Mesothelial cell of epicardium (in vitro differentiated cells): ENCODE results near the gene TLCD3B. TPM values are rescaled to one million over a fixed set of nuclear protein-coding genes. Genes with fewer than 3 reads are reported as not detected.
A peak's percentile ranks its signal among the peaks of the same experiment; 100 is the strongest.

Experiments
- DNase-seq, 2 experiments: peaks; one replicate each; pipeline ENCODE4 v3.0.0; 2021; ENCODE audit warnings: low spot score in 2 of 2; ENCODE audit not compliant: unreplicated experiment in 2 of 2
- H3K27ac Mint-ChIP-seq: 2 replicates; pipeline ENCODE4 v1.8.0; 2021; ENCODE audit warnings: mixed read lengths
- H3K27me3 Mint-ChIP-seq: 2 replicates; pipeline ENCODE4 v1.8.0; 2021; ENCODE audit warnings: low read depth, mixed read lengths
- H3K36me3 Mint-ChIP-seq: 2 replicates; pipeline ENCODE4 v1.8.0; 2021; ENCODE audit warnings: mixed read lengths
- H3K4me1 Mint-ChIP-seq: 2 replicates; pipeline ENCODE4 v1.8.0; 2021; ENCODE audit warnings: mixed read lengths
- H3K4me3 Mint-ChIP-seq: 2 replicates; pipeline ENCODE4 v1.8.0; 2021; ENCODE audit warnings: mild to moderate bottlenecking, moderate library complexity, mixed read lengths
- H3K9me3 Mint-ChIP-seq: 2 replicates; pipeline ENCODE4 v1.8.0; 2021; ENCODE audit warnings: mixed read lengths
- total RNA-seq: library from RNA; stranded (reverse); gene quantifications from 3 replicates; pipeline ENCODE4 v1.2.1, GENCODE V29; 2021
- TF ChIP-seq, protein P1 (sequence below): fragments of 200-600 bp; sonication (generic); IDR thresholded peaks from one replicate; pipeline ENCODE4 v1.5.0; 2021; ENCODE audit warnings: antibody characterized with exemption; ENCODE audit not compliant: unreplicated experiment

TLCD3B gene
- total RNA-seq, 1 donor from 2014 or later: 0.72 TPM

DNA sequence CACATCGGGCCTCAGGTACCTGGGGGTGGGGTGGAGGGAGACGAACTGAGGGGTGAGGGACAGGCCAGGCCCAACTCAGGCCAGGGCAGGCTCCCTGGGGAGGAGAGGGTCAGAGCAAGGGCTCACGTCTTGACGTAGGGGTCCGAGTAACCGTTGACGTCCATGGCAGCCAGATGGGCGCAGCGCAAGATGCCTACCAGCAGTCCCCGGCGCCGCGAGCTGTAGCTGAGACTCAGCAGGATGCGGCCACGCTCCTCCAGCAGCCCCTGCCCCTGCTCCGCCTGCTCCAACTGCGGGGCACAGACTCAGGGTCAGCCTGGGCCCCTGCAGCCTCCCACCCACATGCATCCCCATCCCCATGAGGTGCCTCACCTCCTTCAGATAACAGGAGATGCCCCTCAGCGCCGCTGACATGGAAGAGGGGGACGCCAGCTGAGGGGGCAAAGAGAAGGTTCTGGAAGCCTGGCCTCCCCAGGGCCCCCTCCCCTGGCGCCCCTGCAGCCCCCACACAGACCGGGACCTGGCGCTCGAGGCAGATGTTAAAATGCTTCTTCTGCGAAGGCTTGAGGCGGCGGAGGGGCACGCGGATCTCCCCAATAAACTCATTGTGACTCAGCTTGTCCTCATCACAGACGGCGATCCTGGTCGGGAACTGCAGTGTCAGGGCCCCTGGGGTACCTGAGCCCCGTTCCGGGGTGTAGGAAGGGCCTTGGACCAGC is 24.3 kb downstream of the TLCD3B start:
- no peak for DNase-seq
- peaks cover 6% of the 10 kb centered on the region for H3K36me3 Mint-ChIP-seq
- TF ChIP-seq, protein P1, sequence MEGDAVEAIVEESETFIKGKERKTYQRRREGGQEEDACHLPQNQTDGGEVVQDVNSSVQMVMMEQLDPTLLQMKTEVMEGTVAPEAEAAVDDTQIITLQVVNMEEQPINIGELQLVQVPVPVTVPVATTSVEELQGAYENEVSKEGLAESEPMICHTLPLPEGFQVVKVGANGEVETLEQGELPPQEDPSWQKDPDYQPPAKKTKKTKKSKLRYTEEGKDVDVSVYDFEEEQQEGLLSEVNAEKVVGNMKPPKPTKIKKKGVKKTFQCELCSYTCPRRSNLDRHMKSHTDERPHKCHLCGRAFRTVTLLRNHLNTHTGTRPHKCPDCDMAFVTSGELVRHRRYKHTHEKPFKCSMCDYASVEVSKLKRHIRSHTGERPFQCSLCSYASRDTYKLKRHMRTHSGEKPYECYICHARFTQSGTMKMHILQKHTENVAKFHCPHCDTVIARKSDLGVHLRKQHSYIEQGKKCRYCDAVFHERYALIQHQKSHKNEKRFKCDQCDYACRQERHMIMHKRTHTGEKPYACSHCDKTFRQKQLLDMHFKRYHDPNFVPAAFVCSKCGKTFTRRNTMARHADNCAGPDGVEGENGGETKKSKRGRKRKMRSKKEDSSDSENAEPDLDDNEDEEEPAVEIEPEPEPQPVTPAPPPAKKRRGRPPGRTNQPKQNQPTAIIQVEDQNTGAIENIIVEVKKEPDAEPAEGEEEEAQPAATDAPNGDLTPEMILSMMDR: no peak
- peaks cover 36% of the 10 kb centered on the region for H3K27me3 Mint-ChIP-seq
- no peaks in the 10 kb centered on the region for H3K9me3 Mint-ChIP-seq
- no peak overlapping the region for H3K4me3 Mint-ChIP-seq
- H3K4me1 Mint-ChIP-seq: peaks cover 6% of the 10 kb centered on the region
- no peak overlapping the region for H3K27ac Mint-ChIP-seq

DNA sequence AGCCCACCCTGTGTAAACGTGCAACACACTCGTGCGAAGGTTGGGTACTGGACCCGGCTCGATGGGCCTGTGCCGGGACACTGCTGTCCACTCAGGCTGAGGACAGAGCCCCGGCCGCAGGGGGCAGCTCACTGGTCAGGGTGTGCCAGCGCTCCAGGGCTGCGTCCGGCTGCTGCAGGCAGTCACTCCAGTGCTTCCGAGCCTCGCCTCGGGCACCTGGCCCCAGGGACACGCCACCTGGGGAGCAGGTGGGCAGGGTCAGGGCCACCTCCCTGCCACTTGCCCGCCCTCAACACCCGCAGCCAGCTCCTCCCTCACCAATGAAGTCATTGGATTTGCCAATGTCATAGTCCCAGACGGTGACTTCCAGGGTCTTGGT is 25.0 kb downstream of the TLCD3B start:
- Mint-ChIP-seq H3K27ac (no peak overlapping the region), H3K9me3 (no peaks in the 10 kb centered on the region), H3K4me3 (no peak overlapping the region), H3K36me3 (peaks cover 7% of the 10 kb centered on the region), H3K27me3 (peaks cover 30% of the 10 kb centered on the region), H3K4me1 (peaks cover 6% of the 10 kb centered on the region)
- TF ChIP-seq, protein P1: no peak
- DNase-seq: no peak

DNA sequence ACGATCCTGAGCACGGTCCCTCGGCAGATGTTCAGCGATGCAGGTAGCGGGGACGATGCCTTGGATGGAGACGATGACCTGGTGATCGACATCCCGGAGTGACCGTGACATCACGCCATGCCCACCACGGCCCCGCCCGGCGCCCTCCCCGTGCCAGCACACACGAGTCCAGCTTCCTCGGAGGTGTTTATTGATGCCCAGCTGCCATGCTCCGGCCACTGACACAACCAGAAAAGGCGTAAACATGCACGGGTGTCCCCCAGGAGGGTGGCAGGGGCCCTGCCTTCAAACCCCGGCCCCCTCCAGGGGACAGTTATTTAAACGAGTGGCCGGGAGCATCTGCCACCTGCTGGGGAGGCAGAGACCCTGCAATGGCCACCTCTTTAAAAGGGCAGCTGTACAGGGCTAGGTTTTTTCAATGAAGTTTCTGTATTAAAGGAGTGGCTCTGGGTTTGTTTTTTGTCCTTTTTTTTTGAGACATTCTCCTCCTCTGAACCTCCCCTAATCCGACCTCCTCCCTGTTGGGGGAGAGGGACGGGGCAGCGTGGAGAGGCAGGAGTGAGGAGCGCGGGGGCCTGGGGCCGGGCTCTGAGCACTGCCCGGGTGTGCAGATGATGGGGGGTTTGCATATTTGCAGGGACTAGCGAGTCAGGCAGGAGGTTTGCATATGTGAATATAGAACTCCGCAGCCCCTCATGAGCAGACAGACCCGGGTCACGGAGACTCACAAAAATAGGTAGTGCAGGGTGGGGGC is 25.6 kb downstream of the TLCD3B start:
- Mint-ChIP-seq H3K9me3 (no peaks in the 10 kb centered on the region), H3K36me3 (peaks cover 7% of the 10 kb centered on the region), H3K27me3 (peaks cover 29% of the 10 kb centered on the region), H3K4me3 (no peak overlapping the region), H3K27ac (no peak overlapping the region), H3K4me1 (peaks cover 5% of the 10 kb centered on the region)
- no peak for DNase-seq
- TF ChIP-seq, protein P1: peak; percentile 69

DNA sequence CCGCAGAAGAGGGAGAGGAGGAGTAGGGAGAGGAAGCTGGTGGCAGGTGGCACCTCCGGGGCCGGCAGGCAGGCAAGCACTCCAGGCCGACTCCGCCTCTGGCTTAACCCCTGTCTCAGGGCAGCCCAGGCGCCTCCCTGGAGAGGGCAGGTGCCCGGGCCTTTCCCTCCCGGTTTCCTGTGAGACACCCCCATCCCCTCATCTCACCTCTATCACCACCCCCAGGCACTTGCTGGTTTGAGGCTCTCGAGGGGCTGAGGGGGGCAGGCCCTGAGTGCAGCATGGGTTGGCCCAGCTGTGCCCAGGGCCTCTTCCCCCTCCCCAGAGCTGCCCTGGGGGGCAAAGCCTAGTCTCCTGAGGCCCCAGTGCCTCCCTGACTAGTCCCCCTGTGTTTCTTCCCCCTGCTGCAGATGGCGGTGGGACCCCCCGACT is 26.2 kb downstream of the TLCD3B start:
- TF ChIP-seq, protein P1: no peak
- no peak overlapping the region for H3K4me3 Mint-ChIP-seq
- no peaks in the 10 kb centered on the region for H3K9me3 Mint-ChIP-seq
- peaks cover 7% of the 10 kb centered on the region for H3K36me3 Mint-ChIP-seq
- H3K27me3 Mint-ChIP-seq: peaks cover 23% of the 10 kb centered on the region
- H3K27ac Mint-ChIP-seq: no peak overlapping the region
- peaks cover 2% of the 10 kb centered on the region for H3K4me1 Mint-ChIP-seq
- no peak for DNase-seq

DNA sequence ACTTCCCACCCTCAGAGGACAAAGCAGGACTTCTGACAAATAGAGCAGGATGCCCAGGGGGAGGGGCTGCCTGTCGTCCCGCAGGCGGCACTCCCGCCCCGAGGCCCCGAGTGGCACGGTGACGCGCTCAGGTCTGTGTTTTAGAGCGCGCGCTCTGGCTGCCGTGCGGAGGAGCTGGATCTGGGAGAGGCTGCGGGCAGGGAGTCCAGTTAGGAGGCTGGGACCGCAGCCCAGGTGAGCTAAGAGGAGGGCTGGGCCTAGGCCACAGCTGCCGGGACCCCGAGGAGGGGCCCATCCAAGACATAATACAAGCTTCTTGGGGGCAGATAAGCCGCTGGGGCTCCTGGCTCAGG is 26.7 kb downstream of the TLCD3B start:
- DNase-seq: no peak
- TF ChIP-seq, protein P1: no peak
- Mint-ChIP-seq H3K27ac (no peak overlapping the region), H3K4me1 (peaks cover 2% of the 10 kb centered on the region), H3K9me3 (no peaks in the 10 kb centered on the region), H3K36me3 (peaks cover 7% of the 10 kb centered on the region), H3K27me3 (peaks cover 19% of the 10 kb centered on the region), H3K4me3 (no peak overlapping the region)
